IMR-90 (cell line): ENCODE data around the gene MICU1. TPM values are rescaled to one million over a fixed set of nuclear protein-coding genes. Genes with fewer than 3 reads are reported as not detected.

Experiments used
- ATAC-seq: fragments of 200-7000 bp; cut with Tn5 transposase; 2 replicates; pipeline ENCODE4 v1.9.1; 2020; ENCODE audit warnings: low read depth, mild to moderate bottlenecking, moderate library complexity
- BruUV-seq: library from RNA; stranded (reverse); fragments of 400-500 nt; replicated peaks from 2 replicates; lab custom pipeline; 2021; lab: Mats Ljungman, UMichigan
- CTCF ChIA-PET: fragments of 300-600 bp; formaldehyde crosslinking; extraction: SDS; loops from one replicate; lab custom pipeline; 2021; ENCODE audit warnings: antibody characterized with exemption; lab: Yijun Ruan, JAX
- POLR2A ChIA-PET: fragments of 300-600 bp; sonication (Branson Sonifier 250); formaldehyde crosslinking; loops from one replicate; lab custom pipeline; 2022; ENCODE audit warnings: antibody characterized with exemption; ENCODE audit not compliant: unreplicated experiment; lab: Charles Lee
- DNase-seq: peaks from one replicate; pipeline ENCODE4 v3.0.0; 2013
- H2AFZ ChIP-seq: replicated peaks from 2 replicates; pipeline ENCODE3; 2013; ENCODE audit warnings: low read length, mild to moderate bottlenecking; ENCODE audit not compliant: poor library complexity
- H2AK5ac ChIP-seq: 2 replicates; pipeline ENCODE4 v1.6.1; 2013; ENCODE audit warnings: low read depth, low read length, inconsistent platforms
- H2AK9ac ChIP-seq: replicated peaks from 2 replicates; pipeline ENCODE3; 2013; ENCODE audit warnings: mild to moderate bottlenecking, low read depth, low read length, moderate library complexity; ENCODE audit not compliant: poor library complexity
- H2BK120ac ChIP-seq: 2 replicates; pipeline ENCODE4 v1.6.1; 2013; ENCODE audit warnings: low read depth, low read length, inconsistent platforms
- H2BK15ac ChIP-seq: 3 replicates; pipeline ENCODE4 v1.6.1; 2013; ENCODE audit warnings: low read depth, low read length, inconsistent platforms
- H2BK20ac ChIP-seq: 2 replicates; pipeline ENCODE4 v1.6.1; 2013; ENCODE audit warnings: low read depth, mild to moderate bottlenecking, inconsistent platforms, low read length, moderate library complexity
- H2BK5ac ChIP-seq: 2 replicates; pipeline ENCODE4 v1.6.1; 2013; ENCODE audit warnings: mild to moderate bottlenecking, low read depth, low read length, inconsistent platforms; ENCODE audit not compliant: poor library complexity, severe bottlenecking
- H3K14ac ChIP-seq: replicated peaks from 2 replicates; pipeline ENCODE4 v1.6.1; 2013; ENCODE audit warnings: low read depth, low read length, inconsistent platforms
- H3K18ac ChIP-seq: 2 replicates; pipeline ENCODE4 v1.6.1; 2013; ENCODE audit warnings: low read depth, low read length, control low read depth
- H3K23ac ChIP-seq: 2 replicates; pipeline ENCODE4 v1.6.1; 2013; ENCODE audit warnings: low read depth, low read length, inconsistent platforms
- H3K27ac ChIP-seq: 2 replicates; pipeline ENCODE4 v1.5.1; 2013; ENCODE audit warnings: mild to moderate bottlenecking, control low read depth, low read length; ENCODE audit not compliant: insufficient read depth
- H3K27me3 ChIP-seq: 2 replicates; pipeline ENCODE4 v1.6.1; 2013; ENCODE audit warnings: low read length; ENCODE audit not compliant: control insufficient read depth, insufficient read depth
- H3K36me3 ChIP-seq: 2 replicates; pipeline ENCODE4 v1.6.1; 2013; ENCODE audit warnings: low read length, mixed read lengths; ENCODE audit not compliant: control insufficient read depth, insufficient read depth
- H3K4ac ChIP-seq: 2 replicates; pipeline ENCODE4 v1.6.1; 2013; ENCODE audit warnings: low read depth, low read length, inconsistent platforms
- H3K4me1 ChIP-seq: 2 replicates; pipeline ENCODE4 v1.6.1; 2013; ENCODE audit warnings: low read length, mixed read lengths; ENCODE audit not compliant: control insufficient read depth, insufficient read depth
- H3K4me2 ChIP-seq: 2 replicates; pipeline ENCODE4 v1.6.1; 2013; ENCODE audit warnings: low read depth, mild to moderate bottlenecking, control low read depth, low read length, moderate library complexity
- H3K4me3 ChIP-seq: 2 replicates; pipeline ENCODE4 v1.5.1; 2013; ENCODE audit warnings: low read depth, mild to moderate bottlenecking, control low read depth, low read length, moderate library complexity; ENCODE audit not compliant: insufficient read depth
- H3K56ac ChIP-seq: 2 replicates; pipeline ENCODE4 v1.6.1; 2013; ENCODE audit warnings: low read length, inconsistent platforms; ENCODE audit not compliant: insufficient read depth; ENCODE audit errors: extremely low read depth
- H3K79me1 ChIP-seq, 2 experiments: 2 replicates each; pipeline ENCODE4 v1.6.1; 2013; ENCODE audit warnings: low read length in 2 of 2, inconsistent platforms in 1 of 2, low read depth in 1 of 2
- H3K9ac ChIP-seq: 2 replicates; pipeline ENCODE4 v1.6.1; 2013; ENCODE audit warnings: low read depth, low read length, control low read depth
- H3K9me1 ChIP-seq: 2 replicates; pipeline ENCODE4 v1.6.1; 2013; ENCODE audit warnings: low read length, inconsistent platforms; ENCODE audit not compliant: insufficient read depth
- H3K9me3 ChIP-seq: 2 replicates; pipeline ENCODE4 v1.6.1; 2013; ENCODE audit warnings: low read length; ENCODE audit not compliant: control insufficient read depth, insufficient read depth
- H4K20me1 ChIP-seq: 2 replicates; pipeline ENCODE4 v1.6.1; 2013; ENCODE audit warnings: low read length, inconsistent platforms; ENCODE audit not compliant: insufficient read depth
- H4K5ac ChIP-seq: 2 replicates; pipeline ENCODE4 v1.6.1; 2013; ENCODE audit warnings: mild to moderate bottlenecking, low read depth, low read length, control low read depth
- H4K8ac ChIP-seq, 2 experiments: 2 replicates each; pipeline ENCODE4 v1.6.1; 2013; ENCODE audit warnings: low read depth in 2 of 2, low read length in 2 of 2, control low read depth in 1 of 2, inconsistent platforms in 1 of 2
- H4K91ac ChIP-seq: 2 replicates; pipeline ENCODE4 v1.6.1; 2013; ENCODE audit warnings: low read depth, low read length, inconsistent platforms; ENCODE audit not compliant: insufficient read depth
- BHLHE40 ChIP-seq: fragments of 150-350 bp; IDR thresholded peaks from 2 replicates; pipeline ENCODE4 v1.6.1; 2016; ENCODE audit warnings: mild to moderate bottlenecking, low read depth, low read length
- CTCF ChIP-seq: conservative IDR thresholded peaks from 2 replicates; pipeline ENCODE4 v1.5.1; 2012; ENCODE audit warnings: mild to moderate bottlenecking, low read depth, low read length, improper control_type of control experiment
- FOS ChIP-seq: fragments of 150-350 bp; IDR thresholded peaks from 2 replicates; pipeline ENCODE4 v1.6.1; 2016; ENCODE audit warnings: low read depth, low read length
- MAFK ChIP-seq: IDR thresholded peaks from 2 replicates; pipeline ENCODE4 v1.6.1; 2012; ENCODE audit warnings: low read depth, low read length, improper control_type of control experiment
- NFE2L2 ChIP-seq: fragments of 150-350 bp; IDR thresholded peaks from 2 replicates; pipeline ENCODE4 v1.6.1; 2016; ENCODE audit warnings: low read depth, mild to moderate bottlenecking, low read length
- POLR2A ChIP-seq: IDR thresholded peaks from 2 replicates; pipeline ENCODE4 v1.6.1; 2012; ENCODE audit warnings: mild to moderate bottlenecking, low read depth, low read length
- RAD21 ChIP-seq: IDR thresholded peaks from 2 replicates; pipeline ENCODE4 v1.6.1; 2012; ENCODE audit warnings: low read length, improper control_type of control experiment
- RCOR1 ChIP-seq: IDR thresholded peaks from 2 replicates; pipeline ENCODE4 v1.6.1; 2012; ENCODE audit warnings: mild to moderate bottlenecking, low read length, improper control_type of control experiment; ENCODE audit not compliant: insufficient replicate concordance
- RFX5 ChIP-seq: IDR thresholded peaks from 2 replicates; pipeline ENCODE4 v1.8.0; 2012; ENCODE audit warnings: low read depth, mild to moderate bottlenecking, low read length, moderate library complexity
- USF2 ChIP-seq: fragments of 150-350 bp; IDR thresholded peaks from 2 replicates; pipeline ENCODE4 v1.6.1; 2017; ENCODE audit warnings: mild to moderate bottlenecking, antibody characterized with exemption, low read length, low read depth
- WGBS, 2 experiments: methylation state at CpG; one replicate each; pipeline versions ENCODE4 v1.1.5 to v1.1.7; 2013; ENCODE audit warnings: missing lambda C conversion rate in 2 of 2; ENCODE audit not compliant: insufficient read length in 1 of 2; ENCODE audit errors: extremely low coverage in 2 of 2; 5-methylcytosine and 5-hydroxymethylcytosine counted together
- dilution Hi-C: fragments of 300-500 bp; cut with HindIII; formaldehyde crosslinking; loops from one replicate; pipeline ENCODE4 v1.14.3; 2018; ENCODE audit warnings: low sequenced_read_pairs; ENCODE audit not compliant: unreplicated experiment
- in situ Hi-C: fragments of 300-500 bp; cut with MboI; formaldehyde crosslinking; loops from 3 replicates; pipeline ENCODE4 v1.14.3; 2019; ENCODE audit warnings: low sequenced_read_pairs, inconsistent platforms, mixed read lengths
- intact Hi-C: fragments of 100-400 bp; cut with micrococcal nuclease; formaldehyde crosslinking; loops from 2 replicates; pipeline ENCODE4 v1.10.0; 2022
- polyA plus RNA-seq, 3 experiments: library from polyadenylated mRNA; depleted of rRNA; stranded (reverse); fragments of >200 nt; gene quantifications; 2 replicates each; pipeline ENCODE4 v1.2.3, GENCODE V29; 2012; ENCODE audit warnings: low replicate concordance in 1 of 3
- total RNA-seq: library from RNA; depleted of rRNA; stranded (reverse); fragments of >200 nt; gene quantifications from 2 replicates; pipeline ENCODE4 v1.2.3, GENCODE V29; 2012

MICU1 gene
- total and polyA plus RNA-seq, 2 of the 4 experiments (the other 2 are of a cell fraction): 43.6 to 44.7 TPM

GRCh38 chr10:72523062-72523461 is 102.8 kb downstream of the MICU1 start:
- WGBS, 2 experiments: no CpG with 5 or more reads among the region's 5 CpGs
- Histone ChIP-seq H4K5ac (no peak overlapping the region), H3K4me1 (0 out of 2 replicates have a peak, but pooled peaks cover 3% of the 10 kb centered on the region), H4K91ac (no peak overlapping the region), H2BK5ac (no peak overlapping the region), H2BK120ac (no peak overlapping the region), H3K27ac (no peak overlapping the region), H3K9me3 (no peaks in the 10 kb centered on the region), H2AFZ (no peak overlapping the region), H2BK20ac (no peak overlapping the region), H3K4me2 (no peak overlapping the region), H3K9me1 (no peaks in the 10 kb centered on the region), H2BK15ac (no peak overlapping the region), H3K9ac (no peak overlapping the region), H3K36me3 (no peaks in the 10 kb centered on the region), H3K18ac (no peak overlapping the region), H2AK9ac (no peak overlapping the region), H3K56ac (no peak overlapping the region), H3K23ac (no peak overlapping the region), H3K79me1 (no peaks in the 10 kb centered on the region), H3K14ac (no peak overlapping the region), H4K20me1 (no peaks in the 10 kb centered on the region), H4K8ac (no peak overlapping the region), H3K4ac (no peak overlapping the region), H2AK5ac (no peak overlapping the region), H3K27me3 (no peaks in the 10 kb centered on the region), H3K4me3 (no peak overlapping the region)
- ChIA-PET CTCF (no interaction called here), POLR2A (no interaction called here)
- ATAC-seq (no peak), DNase-seq (no peak)
- in situ Hi-C loops (no loop called here), dilution Hi-C loops (no loop called here), intact Hi-C loops (no loop called here)
- no TSS peak for BruUV-seq
- TF ChIP-seq NFE2L2 (no peak), USF2 (no peak), RFX5 (no peak), POLR2A (no peak), RCOR1 (no peak), BHLHE40 (no peak), CTCF (no peak), MAFK (no peak), FOS (no peak), RAD21 (no peak)
